ENCODE measurements around the gene TAOK2. TPM values are rescaled to one million over a fixed set of nuclear protein-coding genes. Genes with fewer than 3 reads are reported as not detected.
"Not testable (repeated sequence)": the region's sequence is repeated elsewhere in the genome, so short reads cannot be mapped to it uniquely, and the experiment has no call there.

Gene TAOK2
- 10 to 100 TPM; 33.6 to 36.9 (median 36.4) TPM for polyA plus RNA-seq (ENCODE audit: insufficient read length in 3 of 3)

DNA sequence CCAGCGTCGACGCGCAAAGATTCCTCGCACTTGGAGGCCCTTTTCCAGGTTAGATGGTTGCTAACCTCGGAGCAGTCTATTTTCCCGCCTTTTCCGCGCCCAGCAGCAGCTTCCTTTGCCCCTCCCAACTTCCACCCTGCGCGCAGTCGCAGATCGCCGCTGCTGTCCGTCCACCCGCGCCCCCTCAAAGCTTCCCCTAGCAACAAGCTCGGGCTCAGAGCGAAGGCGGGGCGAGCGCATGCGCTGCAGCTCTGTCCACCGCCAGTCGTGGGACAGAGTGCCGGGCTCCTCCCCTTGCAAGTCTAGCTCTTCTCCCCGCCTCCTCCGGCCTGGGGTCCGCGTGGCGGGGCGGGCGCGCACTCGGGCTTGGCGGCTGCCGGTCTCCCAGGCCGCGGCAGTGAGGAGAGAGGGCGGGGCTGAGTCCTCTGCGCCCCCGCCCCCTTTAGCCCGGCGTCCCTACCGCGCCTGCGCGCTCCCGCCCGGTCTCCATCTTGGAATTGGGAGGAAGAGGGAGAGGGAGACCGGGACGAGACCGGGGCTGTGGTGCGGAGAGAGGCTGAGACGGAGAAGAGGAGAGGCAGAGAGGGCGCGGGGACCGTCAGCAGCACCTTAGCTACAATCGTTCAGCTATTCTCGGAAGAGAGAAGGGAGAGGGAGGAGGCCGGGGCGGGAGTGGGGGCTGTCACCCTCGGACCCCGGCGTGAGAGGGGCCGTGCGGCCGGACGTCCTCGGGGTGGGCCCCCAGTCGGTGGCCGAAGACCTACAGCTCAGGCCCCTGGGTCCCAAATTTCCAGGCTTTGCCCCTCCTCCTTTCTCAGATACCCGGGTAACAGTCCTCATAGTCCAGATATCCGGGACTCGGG is at the start of gene TAOK2:
Gene TAOK2, plus strand, starts transcription at position 485 of the 863 bp plus-strand sequence. CDS start 3,905 bp downstream, outside the sequence.
- peak; percentile 92 to 97 (median 97) for DNase-seq (ENCODE audit: low read depth in 3 of 3, low spot score in 2 of 3)

DNA sequence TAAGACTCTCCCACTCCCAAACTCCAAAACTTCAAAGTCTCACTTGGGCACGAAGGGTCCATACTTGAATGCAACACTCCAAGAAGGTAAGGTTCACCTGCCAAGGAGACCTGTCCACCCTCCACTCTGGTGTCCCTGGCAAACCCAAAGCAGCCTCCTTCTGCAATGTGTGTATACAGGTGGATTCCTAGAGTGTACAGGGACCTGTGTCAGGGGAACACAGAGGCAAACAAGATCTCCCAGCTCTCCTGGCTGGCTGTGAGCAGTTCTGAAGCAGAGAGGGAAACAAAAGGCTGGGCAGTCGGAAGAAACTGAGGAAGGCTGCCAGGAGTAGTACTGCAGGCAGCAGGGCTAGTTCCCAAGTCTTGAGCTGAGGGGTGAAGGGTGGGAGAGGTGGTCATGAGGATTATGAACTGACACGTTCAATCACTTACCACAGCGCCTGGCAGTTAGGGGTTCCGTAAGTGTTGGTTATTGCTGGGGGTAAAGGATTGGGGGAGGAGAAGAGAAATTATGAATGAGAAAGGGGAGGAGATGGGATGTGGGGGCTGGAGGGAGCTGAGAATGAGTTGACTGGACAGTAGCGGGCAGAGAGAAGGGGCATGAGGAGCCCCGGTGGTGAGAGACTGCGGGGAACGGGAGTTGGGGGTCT is 48.4 kb upstream of the TAOK2 start:
- DNase-seq (ENCODE audit: low read depth in 3 of 3, low spot score in 2 of 3): no peak

DNA sequence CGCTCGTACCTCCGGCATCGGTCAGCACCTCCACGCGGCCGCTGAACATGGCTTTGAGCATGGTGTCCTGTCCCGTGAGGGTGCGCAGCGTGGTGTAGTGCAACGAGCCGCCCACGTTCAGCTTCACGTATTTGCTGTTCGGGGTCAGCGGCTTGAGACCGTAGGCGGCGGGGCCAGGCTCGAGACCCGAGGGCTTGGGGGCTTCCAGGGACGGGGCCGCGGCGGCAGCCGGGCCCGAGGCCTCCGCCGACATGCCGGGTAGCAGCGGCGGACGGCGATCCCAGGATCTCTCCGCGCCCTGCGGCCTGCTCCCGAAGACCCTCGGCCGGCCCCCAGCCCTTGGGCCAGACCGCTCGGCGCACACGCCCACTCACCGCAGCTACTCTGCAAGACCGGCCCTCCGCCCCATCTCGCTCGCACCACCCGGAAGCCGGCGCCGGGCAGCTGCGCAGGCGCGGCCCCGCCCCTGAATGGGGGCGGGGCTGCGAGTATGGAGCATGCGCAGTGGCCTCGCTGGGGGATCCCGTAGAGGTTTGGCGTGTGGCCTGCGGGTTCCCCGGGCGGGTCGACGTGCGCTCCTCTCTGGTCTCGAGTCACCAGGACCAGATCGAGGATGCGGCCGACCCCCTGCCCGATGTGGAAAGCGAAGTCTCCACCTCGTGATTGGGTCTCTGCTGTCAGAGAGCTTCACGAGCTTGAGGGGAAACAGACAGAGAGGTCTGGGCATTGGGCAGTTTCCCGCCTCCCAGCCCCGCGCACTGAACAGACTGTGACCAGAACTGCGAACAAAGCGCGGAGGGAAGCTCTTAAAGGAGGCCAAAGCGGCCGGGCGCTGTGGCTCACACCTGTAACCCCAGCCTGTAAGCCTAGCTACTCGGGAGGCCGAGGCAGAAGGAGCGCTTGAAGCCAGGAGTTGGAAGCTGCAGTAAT is 47.6 kb upstream of the TAOK2 start, which contains the start of gene KCTD13:
Gene KCTD13, minus strand, starts transcription at position 446 of the 930 bp plus-strand sequence. Its CDS starts 193 bp downstream, at position 253.
- peak; percentile 82 to 85 (median 82) for DNase-seq (ENCODE audit: low read depth in 3 of 3, low spot score in 2 of 3)

DNA sequence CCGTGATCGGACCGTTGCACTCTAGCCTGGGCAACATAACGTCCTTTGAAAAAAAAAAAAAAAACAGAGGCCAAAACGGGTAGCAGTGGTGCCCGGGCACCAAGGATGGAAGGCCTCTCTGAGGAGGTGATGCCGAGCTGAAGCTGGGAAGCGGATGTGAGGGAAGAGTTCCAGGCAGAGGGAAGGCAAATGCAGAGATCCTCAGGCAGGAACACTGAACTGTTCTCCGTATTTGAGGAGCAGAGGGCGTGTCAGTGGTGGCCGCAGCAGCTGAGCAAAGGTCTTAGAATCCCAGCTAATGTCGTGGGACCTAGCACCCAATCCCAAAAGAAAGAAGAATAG is 47.0 kb upstream of the TAOK2 start:
- no peak for DNase-seq (ENCODE audit: low read depth in 3 of 3, low spot score in 2 of 3)

DNA sequence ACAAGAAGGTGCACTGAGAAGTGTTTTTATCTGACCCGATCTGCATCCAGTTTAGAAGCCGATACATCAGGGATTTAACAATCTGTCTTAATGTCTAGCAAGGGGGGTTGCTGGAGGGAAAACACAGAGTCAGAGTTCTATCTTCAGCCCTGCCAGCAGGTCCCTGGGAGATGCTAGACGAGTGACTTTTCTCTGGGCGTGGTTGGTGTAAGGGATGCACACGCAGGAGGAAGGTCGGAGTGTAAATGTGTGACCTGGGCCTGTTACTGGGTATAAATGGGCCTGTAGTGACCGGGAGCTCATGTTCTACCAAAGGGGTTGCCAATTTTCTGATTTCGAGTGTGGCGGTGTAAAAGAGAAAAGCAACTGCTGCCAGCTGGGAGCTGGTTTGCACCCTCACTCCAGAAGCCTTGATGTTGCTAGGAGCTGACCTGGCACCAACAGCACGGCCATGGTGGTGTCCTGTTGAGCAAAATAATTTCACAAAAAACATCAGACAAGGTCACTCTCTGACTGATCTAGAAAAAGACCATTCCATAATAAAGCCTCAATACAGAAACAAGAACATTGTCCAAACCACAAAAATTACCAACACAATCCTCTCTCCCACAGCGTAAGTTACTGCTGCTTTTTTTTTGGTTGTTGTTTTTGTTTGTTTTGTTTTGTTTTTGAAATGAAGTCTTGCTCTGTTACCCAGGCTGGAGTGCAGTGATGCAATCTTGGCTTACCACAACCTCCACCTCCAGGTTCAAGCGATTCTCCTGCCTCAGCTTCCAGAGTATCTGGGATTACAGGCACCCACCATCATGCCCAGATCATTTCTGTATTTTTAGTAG is 46.4 kb upstream of the TAOK2 start:
- DNase-seq (ENCODE audit: low read depth in 3 of 3, low spot score in 2 of 3): no peak

DNA sequence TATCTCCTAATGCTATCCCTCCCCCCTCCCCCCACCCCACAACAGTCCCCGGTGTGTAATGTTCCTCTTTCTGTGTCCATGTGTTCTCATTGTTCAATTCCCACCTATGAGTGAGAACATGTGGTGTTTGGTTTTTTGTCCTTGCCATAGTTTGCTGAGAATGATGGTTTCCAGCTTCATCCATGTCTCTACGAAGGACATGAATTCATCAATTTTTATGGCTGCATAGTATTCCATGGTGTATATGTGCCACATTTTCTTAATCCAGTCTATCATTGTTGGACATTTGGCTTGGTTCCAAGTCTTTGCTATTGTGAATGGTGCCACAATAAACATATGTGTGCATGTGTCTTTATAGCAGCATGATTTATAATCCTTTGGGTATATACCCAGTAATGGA is 41.9 kb upstream of the TAOK2 start:
- not testable (repeated sequence) for DNase-seq (ENCODE audit: low read depth in 3 of 3, low spot score in 2 of 3)

DNA sequence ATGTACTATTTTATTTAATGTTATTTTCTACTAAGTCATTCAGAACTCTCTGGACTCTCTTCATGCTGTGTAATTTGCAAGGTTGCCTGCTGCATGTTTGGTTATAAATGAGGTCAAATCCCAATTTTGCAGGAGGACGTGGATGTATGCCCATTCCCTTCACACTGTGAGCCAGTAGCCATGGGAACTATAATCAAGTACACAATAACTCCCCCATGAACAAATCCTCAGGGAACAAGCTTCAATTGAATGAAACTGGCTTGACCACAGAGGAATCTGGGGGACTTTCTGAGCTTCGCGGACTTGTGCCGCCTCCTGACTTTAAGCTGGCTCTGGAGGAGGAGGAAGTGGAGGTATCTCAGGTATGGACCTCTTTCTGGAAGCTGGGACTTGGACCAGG is 33.0 kb upstream of the TAOK2 start:
- no peak for DNase-seq (ENCODE audit: low read depth in 3 of 3, low spot score in 2 of 3)

DNA sequence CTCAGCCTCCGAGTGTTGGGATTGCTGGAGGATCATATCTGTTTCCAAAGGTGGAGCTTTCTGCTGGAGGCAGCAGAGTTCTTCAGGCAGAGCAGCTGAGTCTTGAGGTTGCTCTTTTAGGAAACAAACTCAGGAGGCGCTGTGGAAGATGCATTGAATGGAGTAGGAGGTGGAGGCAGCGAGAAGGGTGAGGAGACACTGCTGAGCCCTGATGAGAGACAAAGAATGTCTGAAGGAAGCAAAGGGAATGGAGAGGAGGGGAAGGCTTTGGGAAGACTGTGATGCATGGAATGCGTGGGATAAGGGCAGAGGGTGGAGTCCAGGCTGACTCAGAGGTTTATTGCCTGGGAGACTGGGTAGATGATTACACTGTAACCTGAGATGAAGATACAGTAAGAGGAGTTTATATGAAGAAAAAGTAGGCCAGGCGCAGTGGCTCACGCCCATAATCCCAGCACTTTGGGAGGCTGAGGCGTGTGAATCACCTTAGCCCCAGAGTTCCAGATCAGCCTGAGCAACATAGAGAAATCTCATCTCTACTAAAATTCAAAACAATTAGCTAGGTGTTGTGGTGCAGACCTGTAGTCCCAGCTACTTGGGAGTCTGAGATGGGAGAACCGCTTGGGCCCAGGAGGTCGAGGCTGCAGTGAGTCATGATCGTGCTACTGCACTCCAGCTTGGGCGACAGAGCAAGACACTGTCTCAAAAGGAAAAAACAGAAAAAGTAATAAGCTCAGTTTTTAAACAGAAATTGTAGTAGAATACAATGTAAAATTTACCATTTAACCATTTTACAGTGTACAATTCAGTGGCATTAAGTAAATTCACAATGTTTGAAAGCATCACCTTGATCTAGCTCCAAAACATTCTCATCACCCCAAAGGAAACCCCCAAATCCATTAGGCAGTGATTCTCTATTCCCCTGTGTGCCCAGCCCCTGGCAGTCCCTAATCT is 29.5 kb upstream of the TAOK2 start:
- peak; percentile 67 to 79 (median 72) for DNase-seq (ENCODE audit: low read depth in 3 of 3, low spot score in 2 of 3)

DNA sequence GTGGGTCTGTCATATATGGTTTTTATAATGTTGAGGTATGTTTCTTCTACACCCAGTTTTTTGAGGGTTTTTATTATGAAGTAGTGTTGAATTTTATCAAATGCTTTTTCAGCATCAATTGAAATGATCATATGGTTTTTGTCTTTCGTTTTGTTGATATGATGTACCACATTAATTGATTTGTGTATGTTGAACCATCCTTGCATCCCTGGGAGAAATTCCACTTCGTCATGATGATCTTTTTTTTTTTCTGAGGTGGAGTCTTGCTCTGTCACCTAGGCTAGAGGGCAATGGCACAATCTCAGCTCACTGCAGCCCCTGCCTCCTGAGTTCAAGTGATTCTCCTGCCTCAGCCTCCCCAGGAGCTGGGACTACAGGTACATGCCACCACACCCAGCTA is 25.8 kb upstream of the TAOK2 start:
- no peak for DNase-seq (ENCODE audit: low read depth in 3 of 3, low spot score in 2 of 3)

DNA sequence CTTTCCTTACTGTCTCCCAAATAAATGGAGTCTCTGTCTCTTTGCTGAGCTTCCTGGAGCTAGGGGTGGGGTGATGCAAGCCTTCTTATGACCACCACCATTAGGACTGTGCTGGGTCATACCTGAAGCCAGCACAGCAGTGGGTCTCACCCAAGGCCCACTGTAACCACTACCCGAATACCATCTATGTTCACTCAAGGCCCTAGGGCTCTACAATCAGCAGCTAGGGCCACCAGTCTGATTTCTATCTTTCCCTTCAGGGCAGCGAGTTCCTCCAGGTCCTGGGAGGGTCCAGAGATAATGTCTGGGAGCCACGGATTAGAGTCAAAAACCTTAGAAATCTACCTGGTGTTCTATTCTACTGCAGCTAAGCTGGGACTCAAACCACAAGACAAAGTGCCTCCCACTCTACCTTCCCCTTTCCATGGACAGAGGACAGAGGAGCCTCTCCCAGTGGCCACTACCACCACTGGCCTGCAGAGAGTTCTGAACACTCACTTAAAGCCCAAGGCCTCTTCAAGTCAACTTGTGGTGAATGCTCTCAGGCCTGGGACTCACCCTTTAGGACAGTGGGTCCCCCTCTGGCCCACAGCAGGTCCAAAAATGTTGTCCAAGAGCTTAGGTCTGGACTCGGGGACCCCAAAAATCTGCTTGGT is 22.7 kb upstream of the TAOK2 start:
- no peak for DNase-seq (ENCODE audit: low read depth in 3 of 3, low spot score in 2 of 3)

DNA sequence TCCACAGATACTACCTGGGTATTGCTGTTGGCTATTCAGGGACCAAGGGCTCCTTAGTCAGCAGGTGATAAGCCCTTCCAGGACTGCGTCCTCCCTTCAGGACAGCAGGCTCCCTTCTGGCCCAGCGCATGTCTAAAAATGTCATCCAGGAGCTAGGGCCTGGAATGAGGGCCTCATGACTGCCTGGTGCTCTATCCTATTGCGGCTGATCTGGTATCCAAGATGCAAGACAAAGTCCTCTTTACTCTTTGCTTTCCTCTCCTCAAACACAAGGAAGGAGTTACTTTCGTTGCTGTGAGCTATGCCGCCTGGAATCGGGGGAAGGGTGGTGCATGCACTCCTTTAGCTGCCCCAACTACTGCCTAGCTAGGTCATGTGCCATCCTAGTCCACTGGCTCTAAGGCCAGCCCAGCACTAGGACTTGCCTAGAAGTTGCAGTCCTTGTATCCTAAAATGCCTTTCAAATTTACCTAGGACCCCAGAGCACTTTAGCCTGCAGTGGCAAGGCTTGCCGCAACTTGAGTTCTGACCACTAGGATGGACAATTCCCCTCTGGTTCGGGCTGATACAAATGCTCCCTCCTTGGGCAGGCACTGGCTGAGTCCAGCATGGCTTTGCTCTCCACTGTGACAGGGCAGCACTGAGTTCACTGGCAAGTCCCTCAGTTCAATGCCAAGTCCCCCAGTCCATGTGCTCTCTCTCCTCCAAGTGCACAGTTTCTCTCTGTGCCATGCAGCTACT is 21.9 kb upstream of the TAOK2 start:
- DNase-seq (ENCODE audit: low read depth in 3 of 3, low spot score in 2 of 3): no peak

DNA sequence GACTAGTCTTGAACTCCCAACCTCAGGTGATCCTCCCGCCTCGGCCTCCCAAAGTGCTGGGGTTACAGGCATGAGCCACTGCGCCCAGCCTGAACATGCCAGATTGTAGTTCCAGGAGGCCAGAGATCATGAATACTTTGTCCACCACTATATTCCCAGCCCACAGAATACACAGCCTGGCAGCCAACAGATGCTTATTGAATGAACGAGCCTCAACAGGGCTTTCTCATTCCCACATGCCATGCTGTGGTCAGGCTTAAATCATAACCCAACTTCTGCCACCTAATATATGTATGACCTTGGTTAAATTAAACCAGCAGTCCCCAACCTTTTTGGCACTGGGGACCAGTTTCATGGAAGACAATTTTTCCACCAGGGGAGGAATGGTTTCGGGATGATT is 14.9 kb upstream of the TAOK2 start:
- DNase-seq (ENCODE audit: low read depth in 3 of 3, low spot score in 2 of 3): no peak

DNA sequence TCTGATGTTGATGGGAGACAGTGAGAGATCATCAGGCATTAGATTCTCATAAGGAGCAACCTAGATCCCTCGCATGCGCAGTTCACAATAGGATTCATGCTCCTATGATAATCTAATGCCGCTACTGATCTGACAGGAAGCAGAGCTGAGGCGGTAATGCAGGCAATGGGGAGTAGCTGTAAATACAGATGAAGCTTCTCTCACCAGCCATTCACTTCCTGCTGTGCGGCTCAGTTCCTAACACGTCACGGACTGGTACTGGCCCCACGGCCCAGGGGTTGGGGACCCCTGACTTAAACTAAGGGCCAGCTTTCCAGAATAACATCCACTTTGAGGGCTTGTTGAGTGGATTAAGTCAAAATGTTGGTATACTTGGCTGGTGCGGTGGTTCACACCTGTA is 14.4 kb upstream of the TAOK2 start:
- no peak for DNase-seq (ENCODE audit: low read depth in 3 of 3, low spot score in 2 of 3)

DNA sequence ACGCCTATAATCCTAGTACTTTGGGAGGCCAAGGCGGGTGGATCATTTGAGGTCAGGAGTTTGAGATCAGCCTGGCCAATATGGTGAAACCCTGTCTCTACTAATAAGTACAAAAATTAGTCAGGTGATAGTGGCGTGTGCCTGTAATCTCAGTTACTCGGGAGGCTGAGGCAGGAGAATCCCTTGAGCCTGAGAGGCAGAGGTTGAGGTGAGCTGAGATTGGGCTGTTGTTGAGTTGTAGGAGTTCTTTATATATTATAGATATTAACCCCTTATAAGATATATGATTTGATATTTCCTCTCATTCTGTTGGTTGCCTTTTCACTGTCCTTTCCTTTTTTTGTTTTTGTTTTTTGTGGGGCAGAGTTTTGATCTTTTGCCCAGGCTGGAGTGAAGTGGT is 13.8 kb upstream of the TAOK2 start:
- DNase-seq (ENCODE audit: low read depth in 3 of 3, low spot score in 2 of 3): not testable (repeated sequence)

DNA sequence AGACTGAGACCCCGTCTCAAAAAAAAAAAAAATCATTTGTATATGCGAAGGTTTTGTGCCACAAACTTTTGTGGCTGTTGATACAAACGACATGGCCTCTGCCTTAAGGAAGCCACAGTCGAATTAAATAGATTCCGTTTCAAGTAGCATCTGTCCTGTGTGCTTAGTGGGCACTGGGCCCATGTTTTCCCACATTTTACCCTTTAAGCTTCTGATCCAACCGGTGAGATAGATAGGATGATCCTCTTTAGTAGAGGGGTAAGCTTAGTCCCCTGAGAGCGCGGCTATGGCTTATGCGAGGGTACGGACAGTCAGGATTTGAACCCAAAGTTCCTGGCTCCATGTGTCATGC is 12.6 kb upstream of the TAOK2 start:
- no peak for DNase-seq (ENCODE audit: low read depth in 3 of 3, low spot score in 2 of 3)

DNA sequence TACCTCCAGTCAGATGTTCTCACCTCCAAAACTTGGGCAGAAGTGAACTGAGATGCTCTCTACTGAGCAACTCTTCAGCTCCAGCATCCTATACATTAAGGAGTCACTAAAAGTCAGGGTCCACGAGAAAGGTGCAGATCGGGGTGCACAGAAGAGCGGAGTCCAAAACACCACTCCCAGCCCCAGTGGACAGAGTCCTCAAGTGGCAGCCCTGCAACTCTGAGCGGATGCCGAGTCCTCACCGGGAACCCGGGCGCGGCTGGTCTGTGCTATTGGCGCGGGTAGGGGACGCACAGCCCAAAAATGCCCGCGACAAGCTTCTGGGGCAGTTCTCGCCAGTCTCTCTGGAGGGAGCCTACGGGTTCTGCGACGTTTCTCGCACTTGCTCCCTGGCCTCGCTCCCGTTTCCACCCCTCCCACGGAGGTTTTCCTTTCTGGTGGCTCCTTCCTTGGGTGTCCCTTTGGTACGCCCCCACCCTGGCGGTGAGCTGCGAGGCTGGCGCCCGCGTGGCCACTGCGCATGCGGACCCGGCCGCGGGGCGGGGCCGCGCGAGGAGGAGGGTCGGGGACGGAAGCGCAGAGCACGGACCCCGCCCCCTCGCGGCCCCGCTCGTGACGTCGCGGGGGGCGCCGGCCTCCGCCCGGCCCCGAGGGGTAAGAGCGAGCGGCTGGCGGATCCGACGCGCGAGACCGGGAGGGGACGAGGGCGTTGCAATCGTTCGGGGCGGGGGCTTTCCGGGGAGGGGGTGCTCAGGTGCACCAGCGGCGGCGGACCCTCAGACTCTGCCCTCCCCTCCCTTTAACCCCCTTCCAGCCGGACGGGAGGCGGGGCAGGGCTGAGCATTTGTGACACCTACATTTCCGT is 12.0 kb upstream of the TAOK2 start, which contains the start of gene TMEM219:
Gene TMEM219, plus strand, starts transcription at position 601 of the 865 bp plus-strand sequence. CDS start 1,065 bp downstream, outside the sequence.
- peak; percentile 72 to 89 (median 82) for DNase-seq (ENCODE audit: low read depth in 3 of 3, low spot score in 2 of 3)
